Brain pericyte (primary cell): ENCODE measurements around the gene TYW1B.
"Not testable (repeated sequence)": the region's sequence is repeated elsewhere in the genome, so short reads cannot be mapped to it uniquely, and the experiment has no call there.

Source experiments
- DNase-seq: peaks from one replicate; pipeline ENCODE4 v3.0.0-alpha.2; 2012; ENCODE audit warnings: low read depth, low spot score

Gene TYW1B

DNA sequence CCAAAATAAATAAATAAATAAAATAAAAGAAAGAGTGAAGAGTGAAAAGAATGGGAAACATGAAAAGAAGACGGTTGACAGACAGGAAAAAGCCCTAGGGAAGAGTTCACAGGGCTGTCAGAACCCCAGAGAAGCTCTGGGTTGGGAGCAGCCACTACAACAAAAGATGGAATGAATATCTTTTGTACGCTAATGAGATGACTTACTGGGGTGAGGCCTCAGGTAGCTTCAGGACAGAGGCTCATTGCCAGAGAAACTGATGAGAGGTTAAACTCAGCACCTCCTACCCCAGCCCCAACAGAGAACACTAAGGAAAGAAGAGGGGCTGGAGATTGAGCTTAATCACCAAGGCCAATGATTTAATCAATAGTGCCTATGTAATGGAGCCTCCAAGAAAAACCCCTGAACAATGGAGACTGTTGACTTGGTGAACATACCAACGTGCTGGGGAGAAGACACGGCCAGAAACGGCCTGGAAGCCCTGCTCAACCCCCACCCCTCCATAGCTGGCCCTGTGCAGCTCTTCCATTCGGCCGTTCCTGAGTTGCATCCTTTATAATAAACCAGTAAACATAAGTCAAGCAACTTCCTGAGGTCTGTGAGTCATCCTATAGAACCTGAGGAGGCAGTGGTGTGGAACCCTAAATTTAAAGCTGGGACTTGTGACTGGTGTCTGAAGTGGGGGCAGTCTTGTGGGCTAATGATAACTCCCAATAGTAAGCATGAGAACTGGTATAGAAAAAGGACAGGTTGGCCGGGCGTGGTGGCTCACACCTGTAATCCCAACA is 11.4 kb downstream of the TYW1B start:
- DNase-seq, result not testable (repeated sequence)

DNA sequence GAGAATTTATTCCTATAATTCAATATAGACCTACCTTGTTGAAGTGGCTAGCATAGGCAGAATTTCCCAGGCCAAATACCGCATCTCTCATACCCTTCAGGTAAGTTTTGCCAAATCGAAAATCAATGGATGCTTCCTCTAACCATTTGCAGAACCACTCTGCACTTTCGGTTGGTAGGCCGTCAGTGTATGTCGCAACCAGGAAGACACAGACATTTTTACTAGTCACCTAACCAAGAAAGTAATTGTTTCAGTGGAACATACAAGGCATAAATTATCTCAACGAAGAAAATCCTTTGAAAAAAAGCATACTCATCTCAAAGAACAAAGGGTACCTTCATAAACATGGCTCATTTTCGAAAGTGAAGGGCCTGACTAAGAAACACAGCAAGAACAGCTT is 17.6 kb downstream of the TYW1B start:
- not testable (repeated sequence) for DNase-seq

DNA sequence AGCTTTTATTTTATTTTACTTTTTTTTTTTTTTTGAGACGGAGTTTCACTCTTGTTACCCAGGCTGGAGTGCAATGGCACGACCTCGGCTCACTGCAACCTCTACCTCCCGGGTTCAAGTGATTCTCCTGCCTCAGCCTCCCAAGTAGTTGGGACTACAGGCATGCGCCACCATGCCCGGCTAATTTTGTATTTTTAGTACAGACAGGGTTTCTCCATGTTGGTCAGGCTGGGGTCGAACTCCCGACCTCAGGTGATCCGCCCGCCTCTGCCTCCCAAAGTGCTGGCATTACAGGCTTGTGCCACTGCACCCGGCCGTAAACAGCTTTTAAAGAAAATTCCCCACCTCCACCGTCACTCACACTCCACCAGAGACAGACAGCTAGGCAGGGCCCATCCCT is 19.5 kb downstream of the TYW1B start:
- DNase-seq, result not testable (repeated sequence)

DNA sequence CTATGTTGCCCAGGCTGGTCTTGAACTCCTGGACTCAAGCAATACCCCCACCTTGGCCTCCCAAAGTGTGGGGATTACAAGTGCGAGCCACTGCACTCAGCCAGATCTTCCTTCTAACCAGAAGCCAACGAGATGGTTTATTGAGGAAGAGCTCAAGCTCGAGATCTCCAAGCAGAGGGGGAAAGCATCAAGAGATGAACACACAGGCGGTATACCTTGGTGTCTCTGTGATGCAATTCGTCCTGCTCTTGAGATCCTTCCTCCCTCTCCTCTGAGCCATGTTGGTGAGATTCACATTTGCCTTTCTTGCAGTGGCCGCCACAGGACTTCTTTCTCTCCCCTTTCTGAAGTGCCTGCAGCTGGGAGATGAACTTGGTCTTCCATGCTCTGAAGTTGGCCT is 21.1 kb downstream of the TYW1B start:
- DNase-seq, result not testable (repeated sequence)

DNA sequence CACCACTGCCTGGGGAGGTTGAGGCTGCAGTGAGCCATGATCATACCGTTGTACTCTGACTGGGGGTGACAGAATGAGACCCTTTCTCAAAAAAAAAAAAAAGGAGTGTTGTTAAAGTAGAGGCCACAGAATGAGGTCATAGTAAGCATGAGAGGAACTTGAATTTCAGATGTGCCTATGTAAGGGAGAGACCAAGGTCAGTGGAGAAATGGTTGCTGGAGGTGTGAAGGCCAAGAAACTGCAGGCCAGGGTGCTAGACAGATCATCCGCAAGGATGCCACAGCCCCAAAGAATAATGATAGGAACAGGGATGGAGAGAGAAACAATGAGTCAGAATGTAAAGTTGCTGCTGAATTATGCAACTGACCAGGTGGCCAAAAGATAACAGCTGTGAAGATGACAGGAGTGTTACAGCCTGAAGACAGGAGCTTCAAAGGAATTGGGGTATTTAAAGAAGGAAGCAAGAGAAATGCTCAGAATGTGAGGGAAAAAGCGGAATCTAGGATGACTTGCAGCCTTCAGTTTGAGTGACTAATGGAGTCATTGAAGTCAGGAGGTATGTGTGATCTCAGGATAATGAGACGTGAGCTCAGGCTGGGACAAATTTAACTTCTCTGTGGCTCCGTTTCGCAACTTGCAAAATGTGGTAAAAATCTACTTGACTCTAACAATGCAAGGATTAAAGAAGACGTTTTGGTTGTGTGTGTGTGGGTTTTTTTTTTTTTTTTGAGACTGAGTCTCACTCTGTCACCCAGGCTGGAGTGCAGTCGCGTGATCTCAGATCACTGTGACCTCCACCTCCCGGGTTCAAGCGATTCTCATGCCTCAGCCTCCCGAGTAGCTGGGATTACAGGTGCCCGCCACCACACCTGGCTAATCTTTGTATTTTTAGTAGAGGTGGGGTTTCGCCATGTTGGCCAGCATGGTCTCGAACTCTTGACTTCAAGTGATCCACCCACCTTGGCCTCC is 22.2 kb downstream of the TYW1B start:
- DNase-seq, result no peak

DNA sequence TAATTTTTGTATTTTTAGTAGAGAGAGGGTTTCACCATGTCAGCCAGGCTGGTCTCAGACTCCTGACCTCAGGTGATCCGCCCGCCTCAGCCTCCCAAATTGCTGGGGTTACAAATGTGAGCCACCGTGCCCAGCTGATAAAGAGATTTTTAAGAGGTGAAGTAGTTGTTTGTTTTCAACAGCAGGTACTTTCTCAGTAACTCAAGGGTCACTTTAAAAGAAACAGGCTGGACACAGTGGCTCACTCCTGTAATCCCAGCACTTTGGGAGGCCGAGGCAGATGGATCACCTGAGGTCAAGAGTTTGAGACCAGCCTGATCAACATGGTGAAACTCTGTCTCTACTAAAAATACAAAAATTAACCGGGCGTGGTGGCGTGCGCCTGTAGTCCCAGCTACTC is 24.2 kb downstream of the TYW1B start:
- not testable (repeated sequence) for DNase-seq

DNA sequence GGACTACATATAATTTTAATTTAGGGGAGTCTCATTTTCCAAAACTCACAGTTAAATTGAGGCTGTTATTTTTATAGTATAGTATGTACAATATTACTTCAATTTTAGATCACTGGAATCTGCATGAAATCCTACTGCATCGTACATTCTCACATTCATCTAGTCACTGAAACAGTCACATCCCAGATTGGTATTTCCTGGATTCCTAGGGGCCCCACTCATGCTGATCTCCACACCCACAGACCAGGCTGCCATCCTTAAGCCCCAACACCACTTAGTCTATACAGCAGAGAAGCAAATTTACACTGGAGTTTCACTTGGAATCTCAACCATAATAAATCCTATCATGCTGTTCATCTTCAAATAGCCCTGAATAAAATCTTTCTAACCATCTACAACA is 26.4 kb downstream of the TYW1B start:
- not testable (repeated sequence) for DNase-seq

DNA sequence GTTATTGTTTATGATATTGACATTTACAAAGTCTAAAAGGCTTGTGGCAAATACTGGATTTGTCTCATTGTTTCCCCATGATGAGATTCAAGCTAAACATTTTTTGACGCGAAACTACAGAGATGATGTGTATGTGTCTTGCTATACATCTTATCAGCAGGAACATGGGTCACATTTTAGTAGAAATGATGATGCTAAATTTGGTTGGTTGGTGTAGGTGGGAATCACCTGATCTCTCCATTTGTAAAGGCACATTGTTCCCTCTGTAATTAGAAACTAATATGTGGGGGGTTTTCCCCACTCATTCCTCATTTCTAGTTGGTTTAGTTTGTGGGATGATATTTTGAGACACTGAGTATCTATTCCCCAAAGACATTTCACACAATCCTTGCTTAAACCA is 32.6 kb downstream of the TYW1B start:
- not testable (repeated sequence) for DNase-seq

DNA sequence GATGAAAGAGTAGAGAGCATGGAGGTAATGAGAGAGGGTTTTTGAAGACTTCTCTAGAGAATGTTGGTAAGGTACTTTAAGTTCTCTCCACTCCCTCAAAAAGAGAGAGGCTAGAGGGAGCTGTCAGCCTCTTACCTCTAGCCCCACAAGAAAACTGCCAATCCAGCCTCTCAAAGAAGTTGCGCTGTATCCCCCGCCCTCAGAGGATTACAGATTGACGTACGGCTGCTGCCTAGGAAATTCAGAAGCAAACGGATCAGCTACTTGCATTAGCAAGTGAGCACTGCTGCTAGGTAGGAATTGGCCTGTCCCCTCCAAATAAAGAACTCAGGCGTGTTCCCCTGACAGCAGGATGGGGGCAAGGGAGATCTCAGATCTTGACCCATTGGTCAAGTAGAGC is 34.2 kb downstream of the TYW1B start:
- no peak for DNase-seq

DNA sequence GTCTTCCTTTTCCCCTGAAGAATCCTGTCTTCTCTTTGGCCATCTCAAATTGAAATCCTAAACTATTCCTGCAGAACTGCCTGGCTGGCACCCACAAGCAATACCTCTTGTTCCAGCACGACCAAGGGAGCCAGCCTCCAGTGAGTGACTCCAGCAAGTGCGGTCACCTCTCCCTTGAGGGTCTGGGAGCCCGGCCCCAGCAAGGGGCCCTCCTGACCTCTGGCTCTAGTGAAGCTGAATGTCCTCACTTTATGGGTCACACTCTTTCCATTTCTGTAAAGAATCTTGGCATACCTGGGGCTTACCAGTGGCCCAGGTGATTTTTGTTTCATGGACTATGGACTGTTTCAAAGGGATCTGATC is 37.3 kb downstream of the TYW1B start:
- DNase-seq, result not testable (repeated sequence)

DNA sequence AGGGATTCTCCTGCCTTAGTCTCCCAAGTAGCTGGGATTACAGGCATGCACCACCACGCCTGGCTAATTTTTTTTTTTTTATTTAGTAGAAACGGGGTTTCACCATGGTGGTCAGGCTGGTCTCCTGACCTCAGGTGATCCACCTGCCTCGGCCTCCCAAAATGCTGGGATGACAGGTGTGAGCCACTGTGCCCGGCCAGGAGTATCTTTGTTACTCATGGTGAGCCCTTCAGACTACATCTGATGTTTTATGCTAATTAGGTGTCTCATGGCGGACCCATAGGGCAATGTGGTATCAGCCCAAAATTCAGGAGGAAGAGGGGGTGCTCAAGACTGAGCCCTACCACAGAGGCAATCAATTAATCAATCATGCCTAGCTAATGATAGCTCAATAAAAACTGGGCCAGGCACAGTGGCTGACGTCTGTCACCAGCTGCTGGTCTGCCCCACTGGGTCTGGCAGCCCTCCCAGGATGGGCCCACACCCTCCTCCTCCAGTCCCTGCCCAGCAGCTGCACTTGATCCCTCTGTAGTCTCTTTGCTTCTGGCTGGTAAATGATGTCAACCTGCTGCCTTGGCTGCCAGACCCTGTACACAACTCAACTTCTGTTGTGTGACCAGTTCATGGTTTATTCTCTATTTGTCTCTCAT is 37.8 kb downstream of the TYW1B start:
- not testable (repeated sequence) for DNase-seq

DNA sequence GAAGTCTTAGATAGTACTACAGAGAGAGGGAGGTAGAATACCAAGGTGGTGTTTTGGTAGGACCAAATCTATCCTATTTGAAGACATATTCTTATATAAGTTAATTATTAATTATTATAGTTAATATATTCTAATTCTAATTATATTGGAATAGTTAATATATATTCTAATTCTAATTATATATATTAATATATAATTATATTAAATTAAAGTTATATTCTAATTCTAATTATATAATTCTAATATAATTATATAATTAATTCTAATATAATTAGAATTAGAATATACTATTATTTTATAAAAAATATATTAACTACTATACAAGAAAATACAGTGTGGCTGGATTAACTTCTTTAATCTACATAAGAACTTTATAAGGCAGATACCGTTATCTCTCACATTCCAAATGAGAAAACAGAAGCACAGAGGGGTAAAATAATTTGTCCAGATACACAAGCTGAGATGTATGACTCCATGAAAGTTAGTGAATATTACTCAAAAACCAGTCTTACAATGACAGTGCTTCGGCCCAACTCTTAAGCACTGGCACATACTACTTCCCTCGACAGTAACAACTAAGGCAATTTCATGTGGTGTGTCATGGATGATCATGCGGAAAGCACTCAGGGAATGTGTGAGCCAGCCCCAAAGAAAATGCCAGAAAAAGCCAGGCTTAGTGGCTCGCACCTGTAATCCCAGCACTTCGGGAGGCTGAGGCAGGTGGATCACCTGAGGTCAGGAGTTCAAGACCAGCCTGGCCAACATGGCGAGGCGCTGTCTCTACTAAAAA is 42.6 kb downstream of the TYW1B start:
- no peak for DNase-seq

DNA sequence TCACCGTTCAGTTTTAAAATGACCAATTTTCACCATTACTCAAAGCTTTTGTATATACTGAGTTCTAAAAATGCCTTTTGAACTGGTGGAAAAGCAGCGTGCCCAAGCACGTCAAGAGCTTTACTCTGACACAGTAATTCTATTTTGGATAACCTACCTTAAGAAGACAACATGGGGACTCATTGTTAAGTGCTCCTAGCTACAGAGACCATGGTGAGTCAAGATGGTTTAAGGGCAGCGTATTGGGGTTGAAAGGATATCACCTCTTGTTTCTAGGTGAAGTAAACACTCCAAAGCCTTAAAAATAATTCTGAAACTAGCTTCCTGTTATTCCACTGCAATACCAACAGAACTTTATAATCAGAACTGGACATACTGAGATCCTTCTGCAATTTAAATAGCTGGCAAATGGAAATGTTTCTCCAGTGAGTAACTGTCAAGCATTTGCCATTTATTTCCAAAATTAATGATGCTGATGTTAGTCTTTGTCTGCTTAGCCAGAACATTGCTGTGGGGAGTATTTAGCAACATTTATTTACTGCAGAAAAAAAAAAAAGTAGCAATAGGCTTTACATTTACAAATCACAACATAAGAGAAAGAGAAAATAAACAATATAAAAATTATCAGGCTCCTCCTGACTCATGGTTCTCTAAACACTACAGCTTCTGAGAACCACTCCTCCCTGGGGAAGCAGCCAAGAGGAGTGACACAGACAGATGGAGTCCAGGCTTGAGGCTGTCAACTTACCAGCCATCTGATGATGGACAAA is 44.2 kb downstream of the TYW1B start:
- peak; percentile 5 for DNase-seq

DNA sequence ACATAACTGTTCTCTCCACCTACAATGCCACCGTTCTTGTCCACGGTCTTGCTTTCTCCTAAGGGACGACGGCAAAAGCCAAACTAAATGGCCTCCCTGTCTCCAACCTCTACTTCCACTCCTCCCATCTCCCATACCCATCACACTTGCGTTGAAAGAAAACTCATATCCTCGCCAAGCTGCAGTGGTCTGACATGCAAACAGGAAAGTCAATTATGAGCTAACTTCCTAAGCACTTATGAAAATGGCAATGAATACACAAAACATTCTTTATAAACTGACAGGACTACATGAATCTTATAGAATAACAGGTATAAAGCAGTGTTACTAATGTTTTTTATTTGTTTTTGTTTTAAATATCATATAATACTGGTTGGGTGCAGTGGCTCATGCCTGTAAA is 46.4 kb downstream of the TYW1B start:
- DNase-seq, result no peak

DNA sequence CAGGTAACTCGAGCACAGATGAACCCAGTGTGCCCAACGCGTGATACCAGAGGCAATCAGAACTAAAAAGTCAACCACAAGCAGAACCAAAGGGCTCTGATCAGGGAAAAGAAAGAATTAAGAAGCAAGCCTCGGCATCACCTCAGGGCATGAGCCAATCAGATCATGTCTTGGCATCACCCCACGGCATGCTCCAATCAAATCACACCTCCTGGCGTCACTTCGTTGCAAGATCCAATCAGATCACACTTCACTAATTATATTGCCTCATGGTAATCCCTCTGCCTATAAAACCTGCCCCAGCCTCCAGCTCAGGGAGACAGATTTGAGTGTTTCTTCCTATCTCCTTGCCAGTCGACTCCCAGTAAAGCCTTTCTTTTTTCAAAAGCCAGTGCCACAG is 46.8 kb downstream of the TYW1B start:
- DNase-seq, result no peak

DNA sequence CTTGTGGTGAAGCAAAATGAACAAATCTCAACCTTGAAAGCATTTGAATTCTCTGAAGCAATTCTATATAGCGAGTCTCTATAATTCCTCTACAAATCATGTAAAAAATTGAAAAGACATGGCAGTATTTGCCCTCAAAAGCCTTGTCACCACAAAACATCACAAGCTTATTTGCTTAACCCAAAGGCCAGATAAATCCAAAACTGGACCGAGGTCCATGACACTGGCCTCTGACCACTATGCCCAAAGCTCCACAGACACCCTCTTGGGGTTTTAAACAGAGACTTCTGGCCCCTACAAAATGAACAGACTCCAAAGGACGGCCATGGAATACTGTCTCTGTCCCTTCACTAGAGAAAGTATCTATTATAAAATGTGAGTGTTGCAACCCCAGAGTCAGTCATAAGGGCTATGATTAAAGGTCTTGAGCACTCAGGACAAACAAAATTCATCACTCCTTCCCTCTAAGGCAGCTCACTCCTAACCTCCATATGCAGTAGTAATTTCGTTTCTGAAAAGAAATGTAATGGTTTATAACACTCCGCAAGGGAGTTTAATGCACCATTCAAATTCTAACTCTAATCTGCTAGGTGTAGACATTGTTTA is 47.6 kb downstream of the TYW1B start:
- not testable (repeated sequence) for DNase-seq

DNA sequence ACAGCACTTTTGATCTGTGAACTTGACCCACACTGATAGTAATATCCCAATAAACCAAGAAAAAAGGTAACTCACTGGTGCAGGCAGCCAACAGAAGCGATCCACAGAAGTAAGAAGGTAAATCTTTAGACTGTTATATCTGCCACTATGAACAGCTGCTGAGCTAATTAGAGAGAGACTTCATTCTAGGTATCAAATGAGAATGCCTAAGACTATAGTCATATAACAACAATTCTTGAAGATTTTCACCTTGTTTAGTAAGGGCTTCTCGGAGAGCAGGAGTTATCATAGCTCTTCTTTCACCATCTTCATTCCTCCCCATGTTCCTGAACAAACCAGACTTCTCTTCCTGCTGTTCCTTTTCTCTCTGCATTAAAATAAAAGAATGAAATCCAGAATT is 50.8 kb downstream of the TYW1B start:
- not testable (repeated sequence) for DNase-seq

DNA sequence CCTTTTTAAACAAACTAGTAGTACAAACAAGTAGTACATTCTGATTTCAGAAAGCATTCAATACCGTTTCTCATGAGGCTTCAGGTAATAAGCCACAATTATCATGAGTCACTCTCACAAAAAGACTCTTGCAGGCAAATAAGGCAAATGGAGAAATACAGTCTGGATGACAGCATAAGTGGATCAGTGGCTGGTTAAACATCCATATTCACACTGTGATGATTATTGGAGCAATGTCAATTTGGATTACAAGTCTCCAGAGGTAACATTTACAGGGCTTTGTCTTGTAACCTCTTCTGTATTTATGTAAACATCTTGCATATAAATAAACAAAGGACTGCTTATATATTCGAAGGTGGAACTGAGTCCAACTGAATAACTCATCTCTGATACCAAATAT is 55.4 kb downstream of the TYW1B start:
- not testable (repeated sequence) for DNase-seq

DNA sequence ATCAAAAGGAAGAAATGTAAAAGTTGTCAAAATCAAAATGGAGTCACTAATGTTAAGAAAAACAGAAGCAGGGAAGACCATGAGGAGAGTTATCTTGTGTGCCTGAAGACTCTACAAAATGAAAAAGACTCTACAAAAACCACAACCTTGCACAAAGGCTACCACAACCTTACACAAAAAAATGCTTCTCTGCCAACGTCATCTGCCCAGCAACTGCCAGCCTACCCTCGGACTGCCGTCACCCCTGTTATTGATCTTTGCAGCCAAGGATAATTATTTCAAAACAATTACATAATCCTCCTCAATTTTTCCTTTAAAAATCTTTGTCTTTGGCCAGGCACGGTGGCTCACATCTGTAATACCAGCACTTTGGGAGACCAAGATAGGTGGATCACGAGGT is 61.0 kb downstream of the TYW1B start:
- not testable (repeated sequence) for DNase-seq

DNA sequence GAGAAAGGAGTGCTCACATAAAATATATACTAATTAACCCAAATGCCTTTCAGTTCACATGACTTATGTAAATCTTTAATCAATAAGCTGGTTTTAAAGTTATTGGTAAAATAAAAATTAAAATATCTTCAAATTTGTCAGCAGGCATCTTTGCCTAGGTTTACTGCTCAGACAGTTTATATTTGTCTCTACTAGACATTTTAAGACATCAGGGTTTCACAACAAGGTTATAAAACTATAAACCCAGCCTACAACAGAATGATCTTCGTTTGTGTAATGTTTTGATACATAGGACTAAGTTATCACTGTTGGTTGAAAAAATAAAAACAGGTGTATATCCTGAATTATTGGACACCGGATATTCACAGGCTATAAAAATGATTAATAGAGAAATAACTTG is 67.4 kb downstream of the TYW1B start:
- no peak for DNase-seq
